Testis (tissue), 2 donors: ENCODE data around the gene PROB1.
"Not testable (repeated sequence)": the region's sequence is repeated elsewhere in the genome, so short reads cannot be mapped to it uniquely, and the experiment has no call there.

Experiments
- CTCF ChIP-seq, 3 experiments: fragments of 450-650 bp in 2 of 3; fragments of 200-600 bp in 1 of 3; sonication (generic) in 1 of 3; IDR thresholded peaks; one replicate each; pipeline ENCODE4 v1.5.1; 2016 to 2019; ENCODE audit warnings: antibody characterized with exemption in 3 of 3, mild to moderate bottlenecking in 2 of 3, moderate library complexity in 1 of 3
- POLR2A ChIP-seq: fragments of 450-650 bp; IDR thresholded peaks from one replicate; pipeline ENCODE4 v1.6.1; 2017; ENCODE audit warnings: antibody characterized with exemption, mild to moderate bottlenecking, moderate library complexity

GRCh38 chr5:139345442-139345841, 49.5 kb downstream of the PROB1 start:
- TF ChIP-seq CTCF (IDR thresholded peaks at IDR 0.05); POLR2A: not testable (repeated sequence)
